GM12878 (cell line): ENCODE measurements around the gene IMMP2L. TPM values are rescaled to one million over a fixed set of nuclear protein-coding genes. Genes with fewer than 3 reads are reported as not detected.
A peak's percentile ranks its signal among the peaks of the same experiment; 100 is the strongest.

Source experiments
- ATAC-seq: fragments of 200-7000 bp; cut with Tn5 transposase; 3 replicates; pipeline ENCODE4 v1.9.1; 2020; ENCODE audit warnings: mild to moderate bottlenecking, moderate library complexity
- BruUV-seq: library from RNA; stranded (reverse); fragments of 400-500 nt; replicated peaks from 2 replicates; lab custom pipeline; 2021; lab: Mats Ljungman, UMichigan
- CTCF ChIA-PET: fragments of 300-600 bp; sonication (Branson Sonifier 250); formaldehyde crosslinking; extraction: SDS; loops from one replicate; lab custom pipeline; 2021; ENCODE audit warnings: inconsistent platforms; lab: Yijun Ruan, JAX
- POLR2A ChIA-PET: fragments of 350-600 bp; formaldehyde crosslinking; extraction: SDS; loops from one replicate; lab custom pipeline; 2021; ENCODE audit warnings: inconsistent platforms; lab: Charles Lee
- RAD21 ChIA-PET: fragments of 300-600 bp; sonication (Branson Sonifier 250); formaldehyde crosslinking; loops from one replicate; lab custom pipeline; 2023; ENCODE audit warnings: antibody characterized with exemption; ENCODE audit not compliant: unreplicated experiment; lab: Charles Lee
- SMC1A ChIA-PET: fragments of 300-600 bp; sonication (Branson Sonifier 250); formaldehyde crosslinking; loops from one replicate; lab custom pipeline; 2023; ENCODE audit not compliant: unreplicated experiment, uncharacterized antibody; lab: Charles Lee
- DNase-seq: peaks from one replicate; pipeline ENCODE4 v3.0.0-alpha.2; 2011; ENCODE audit warnings: low read depth, low spot score
- FAIRE-seq: peaks from 3 replicates; lab custom pipeline; 2011; peaks lifted over from hg19 to GRCh38; lab: Jason Lieb, UNC
- H2AFZ ChIP-seq: 2 replicates; pipeline ENCODE4 v1.6.0; 2011; ENCODE audit warnings: low read depth, low read length, control low read depth; ENCODE audit not compliant: control insufficient read depth
- H3K27ac ChIP-seq: 2 replicates; pipeline ENCODE4 v1.5.1; 2011; ENCODE audit warnings: control low read depth; ENCODE audit not compliant: control insufficient read depth, insufficient read depth
- H3K27me3 ChIP-seq, 2 experiments: replicated peaks in 1 of 2; 2 replicates each; pipeline versions ENCODE4 v1.6.0 to v1.6.1; 2011; ENCODE audit warnings: low read length in 1 of 2; ENCODE audit not compliant: control insufficient read depth in 2 of 2, insufficient read depth in 2 of 2
- H3K36me3 ChIP-seq, 2 experiments: 2 replicates each; pipeline ENCODE4 v1.5.1; 2011; ENCODE audit warnings: low read length in 1 of 2; ENCODE audit not compliant: control insufficient read depth in 2 of 2, insufficient read depth in 2 of 2
- H3K4me1 ChIP-seq: 2 replicates; pipeline ENCODE4 v1.6.1; 2011; ENCODE audit warnings: mild to moderate bottlenecking, low read length, moderate library complexity, mixed read lengths; ENCODE audit not compliant: control insufficient read depth, insufficient read depth
- H3K4me2 ChIP-seq: 2 replicates; pipeline ENCODE4 v1.6.0; 2011; ENCODE audit warnings: control low read depth; ENCODE audit not compliant: control insufficient read depth, insufficient read depth
- H3K4me3 ChIP-seq: fragments of 200-600 bp; sonication (generic); 2 replicates; pipeline ENCODE4 v1.5.1; 2016
- H3K79me2 ChIP-seq: 2 replicates; pipeline ENCODE4 v1.6.0; 2011; ENCODE audit warnings: low read length; ENCODE audit not compliant: control insufficient read depth, insufficient read depth
- H3K9ac ChIP-seq: 2 replicates; pipeline ENCODE4 v1.8.0; 2011; ENCODE audit warnings: low read length, control low read depth, mixed read lengths; ENCODE audit not compliant: control insufficient read depth, insufficient read depth
- H3K9me3 ChIP-seq: replicated peaks from 3 replicates; pipeline ENCODE4 v1.5.1; 2011; ENCODE audit warnings: mild to moderate bottlenecking, low read length; ENCODE audit not compliant: control insufficient read depth, insufficient read depth
- H4K20me1 ChIP-seq: 2 replicates; pipeline ENCODE4 v1.6.0; 2011; ENCODE audit not compliant: control insufficient read depth, insufficient read depth
- BRCA1 ChIP-seq: IDR thresholded peaks from 2 replicates; pipeline ENCODE4 v1.6.1; 2011; ENCODE audit warnings: low read depth, low read length, improper control_type of control experiment
- CBX5 ChIP-seq: sonication (generic); IDR thresholded peaks from 2 replicates; pipeline ENCODE4 v1.6.1; 2016; ENCODE audit warnings: low read depth, moderate library complexity, mild to moderate bottlenecking, inconsistent platforms
- PBX3 ChIP-seq: IDR thresholded peaks from 2 replicates; pipeline ENCODE4 v1.6.1; 2011; ENCODE audit warnings: mild to moderate bottlenecking, low read depth, low read length, moderate library complexity; ENCODE audit not compliant: insufficient replicate concordance
- WGBS: methylation state at CpG from one replicate; pipeline ENCODE4 v1.1.6; 2016; ENCODE audit warnings: low lambda C conversion rate; ENCODE audit not compliant: insufficient replicate concordance, insufficient coverage; ENCODE audit errors: missing lambda C conversion rate; 5-methylcytosine and 5-hydroxymethylcytosine counted together
- in situ Hi-C: fragments of 300-500 bp; cut with MboI; formaldehyde crosslinking; loops from 9 replicates; pipeline ENCODE4 v1.14.3; 2018; ENCODE audit warnings: mixed read lengths
- intact Hi-C: fragments of 100-400 bp; cut with micrococcal nuclease; formaldehyde crosslinking; loops from one replicate; pipeline ENCODE4 v1.14.2; 2022; ENCODE audit not compliant: unreplicated experiment
- polyA plus RNA-seq, 11 experiments: library from polyadenylated mRNA; depleted of rRNA in 4 of 11; unstranded in 6 of 11; stranded (reverse) in 5 of 11; fragments of >200 nt; fragmentation: Nextera tagmentation in 4 of 11; fragmentation: Illumina TruSeq in 1 of 11; extraction: Ambion mirVana in 4 of 11; extraction: Trizol in 1 of 11; gene quantifications; 1 replicate in 1 of 11; 2 replicates in 10 of 11; pipeline versions ENCODE4 v1.2.1 to v1.2.3, GENCODE V29; 2011 to 2016; ENCODE audit warnings: inconsistent platforms in 2 of 11, missing spikeins in 2 of 11, low read depth in 1 of 11
- total RNA-seq, 4 experiments: library from RNA; depleted of rRNA in 3 of 4; stranded (reverse); fragments of >200 nt in 3 of 4; fragmentation: Illumina TruSeq in 1 of 4; extraction: Trizol in 1 of 4; gene quantifications; 2 replicates each; pipeline versions ENCODE4 v1.2.1 to v1.2.3, GENCODE V29; 2013 to 2021

Gene IMMP2L
- total and polyA plus RNA-seq, 10 of the 15 experiments (the other 5 are each of a cell fraction or from before 2014, with no cell fraction given) = 12.6 to 46.3 (median 19.6) TPM

- H4K20me1 ChIP-seq = no peaks in the 10 kb centered on the region
- peak overlapping the region; percentile 84 for H3K27ac ChIP-seq
- H2AFZ ChIP-seq = peak overlapping the region; percentile 88
- ChIA-PET SMC1A (interaction anchor here (1.0 to 4.9 kb wide), 6 partner anchors 20 to 423 kb away, joined by 3 to 39 read pairs (median 6); no protein-coding TSS in a partner anchor), POLR2A (interaction anchor here (0.5 to 1.2 kb wide), 3 partner anchors 24 to 35 kb away, joined by 3 to 9 read pairs (median 4); no protein-coding TSS in a partner anchor), RAD21 (interaction anchor here (1.7 to 3.3 kb wide), 5 partner anchors 30 to 463 kb away, joined by 5 to 16 read pairs (median 12); no protein-coding TSS in a partner anchor), CTCF (interaction anchor here (1.0 to 3.4 kb wide), 3 partner anchors 30 to 423 kb away, joined by 4 to 18 read pairs (median 6); no protein-coding TSS in a partner anchor)
- peak overlapping the region; percentile 71 for H3K4me3 ChIP-seq
- no peaks in the 10 kb centered on the region; a peak in 2 of 4 replicates for H3K36me3 ChIP-seq
- 0 out of 2 replicates have a peak, but pooled peaks have one; percentile 12 for TF ChIP-seq CBX5
- TF ChIP-seq BRCA1 = no peak
- no peak for TF ChIP-seq PBX3
- ATAC-seq (peak; percentile 27), FAIRE-seq (no peak), DNase-seq (no peak)
- intact Hi-C loops = loop anchor here (1.0 to 5.0 kb wide), 3 partner anchors 34 to 479 kb away; no protein-coding TSS in a partner anchor
- in situ Hi-C loops = no loop called here
- peak overlapping the region; percentile 82 for H3K9ac ChIP-seq
- peaks cover 11% of the 10 kb centered on the region for H3K4me1 ChIP-seq
- no peaks in the 10 kb centered on the region; the same call in 2 of the 3 replicates for H3K9me3 ChIP-seq
- H3K27me3 ChIP-seq = no peaks in the 10 kb centered on the region
- WGBS = 7% methylated on average over 7 of the region's 7 CpGs
- H3K79me2 ChIP-seq = peaks cover 9% of the 10 kb centered on the region
- BruUV-seq = TSS peak; percentile 77
- peak overlapping the region; percentile 96 for H3K4me2 ChIP-seq
Measured at GRCh38 chr7:111561654-111561903, 713 bp downstream of the IMMP2L start.
